Measurements from ENCODE around the gene ADGRG6.
"Not testable (repeated sequence)": the region's sequence is repeated elsewhere in the genome, so short reads cannot be mapped to it uniquely, and the experiment has no call there.

The ADGRG6 gene

GRCh38 chr6:142407685-142408273, 106.0 kb downstream of the ADGRG6 start:
- DNase-seq (ENCODE audit: low read depth, low spot score), result no peak

GRCh38 chr6:142408409-142408808, 106.6 kb downstream of the ADGRG6 start:
- DNase-seq (ENCODE audit: low read depth, low spot score), result no peak

GRCh38 chr6:142409794-142410193, 108.0 kb downstream of the ADGRG6 start:
- DNase-seq (ENCODE audit: low read depth, low spot score), result no peak

- no peak for DNase-seq (ENCODE audit: low read depth, low spot score)
Observed at GRCh38 chr6:142411145-142411544, 109.3 kb downstream of the ADGRG6 start.

- no peak for DNase-seq (ENCODE audit: low read depth, low spot score)
Observed at GRCh38 chr6:142412241-142412640, 110.4 kb downstream of the ADGRG6 start.

GRCh38 chr6:142412658-142413057, 110.9 kb downstream of the ADGRG6 start:
- DNase-seq (ENCODE audit: low read depth, low spot score), result no peak

- no peak for DNase-seq (ENCODE audit: low read depth, low spot score)
Observed at GRCh38 chr6:142413111-142413510, 111.3 kb downstream of the ADGRG6 start.

GRCh38 chr6:142414462-142415250, 112.8 kb downstream of the ADGRG6 start:
- DNase-seq (ENCODE audit: low read depth, low spot score), result no peak

GRCh38 chr6:142416179-142416578, 114.4 kb downstream of the ADGRG6 start:
- DNase-seq (ENCODE audit: low read depth, low spot score), result peak; percentile 12

GRCh38 chr6:142416686-142417085, 114.9 kb downstream of the ADGRG6 start:
- DNase-seq (ENCODE audit: low read depth, low spot score), result no peak

- no peak for DNase-seq (ENCODE audit: low read depth, low spot score)
Observed at GRCh38 chr6:142417331-142417750, 115.5 kb downstream of the ADGRG6 start.

- no peak for DNase-seq (ENCODE audit: low read depth, low spot score)
Observed at GRCh38 chr6:142419071-142419470, 117.3 kb downstream of the ADGRG6 start.

- DNase-seq (ENCODE audit: low read depth, low spot score), result no peak
Observed at GRCh38 chr6:142420802-142421201, 119.0 kb downstream of the ADGRG6 start.

- no peak for DNase-seq (ENCODE audit: low read depth, low spot score)
Observed at GRCh38 chr6:142421285-142422117, 119.7 kb downstream of the ADGRG6 start.

GRCh38 chr6:142426444-142427132, 124.8 kb downstream of the ADGRG6 start:
- DNase-seq (ENCODE audit: low read depth, low spot score), result not testable (repeated sequence)

GRCh38 chr6:142428468-142428867, 126.7 kb downstream of the ADGRG6 start:
- DNase-seq (ENCODE audit: low read depth, low spot score), result not testable (repeated sequence)

- DNase-seq (ENCODE audit: low read depth, low spot score), result no peak
Observed at GRCh38 chr6:142429195-142429594, 127.4 kb downstream of the ADGRG6 start.

- DNase-seq (ENCODE audit: low read depth, low spot score), result no peak
Observed at GRCh38 chr6:142433419-142433818, 131.6 kb downstream of the ADGRG6 start.

- DNase-seq (ENCODE audit: low read depth, low spot score), result no peak
Observed at GRCh38 chr6:142438898-142439297, 137.1 kb downstream of the ADGRG6 start.

- DNase-seq (ENCODE audit: low read depth, low spot score), result peak; percentile 12
Observed at GRCh38 chr6:142440600-142441293, 138.9 kb downstream of the ADGRG6 start.

GRCh38 chr6:142441716-142442115, 139.9 kb downstream of the ADGRG6 start:
- DNase-seq (ENCODE audit: low read depth, low spot score), result no peak

Data from ELF-1 (cell line).